ENCODE data around the gene CDC25B.

Gene CDC25B

DNA sequence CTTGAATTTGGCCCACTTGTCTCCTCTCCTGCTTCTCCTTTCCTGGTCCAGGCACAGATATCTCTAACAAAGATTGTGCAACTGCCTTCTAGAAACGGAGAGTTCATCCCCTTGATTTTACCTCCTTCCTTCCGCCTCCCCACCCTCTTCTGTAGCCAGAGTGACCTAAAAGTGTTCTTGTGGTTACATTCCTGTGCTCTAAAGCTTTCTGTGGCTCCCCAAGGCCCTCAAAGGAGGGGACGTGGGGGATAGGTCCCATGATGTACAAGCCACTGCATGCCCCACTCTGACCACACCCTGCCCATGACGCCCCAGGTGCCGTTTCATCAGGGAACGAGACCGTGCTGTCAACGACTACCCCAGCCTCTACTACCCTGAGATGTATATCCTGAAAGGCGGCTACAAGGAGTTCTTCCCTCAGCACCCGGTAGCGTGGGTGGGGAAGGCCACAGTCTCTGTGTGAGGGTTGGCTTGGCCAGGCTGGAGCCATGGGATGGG lies 8.2 kb downstream of the CDC25B start:
- DNase-seq (ENCODE audit: low read depth) = no peak

DNA sequence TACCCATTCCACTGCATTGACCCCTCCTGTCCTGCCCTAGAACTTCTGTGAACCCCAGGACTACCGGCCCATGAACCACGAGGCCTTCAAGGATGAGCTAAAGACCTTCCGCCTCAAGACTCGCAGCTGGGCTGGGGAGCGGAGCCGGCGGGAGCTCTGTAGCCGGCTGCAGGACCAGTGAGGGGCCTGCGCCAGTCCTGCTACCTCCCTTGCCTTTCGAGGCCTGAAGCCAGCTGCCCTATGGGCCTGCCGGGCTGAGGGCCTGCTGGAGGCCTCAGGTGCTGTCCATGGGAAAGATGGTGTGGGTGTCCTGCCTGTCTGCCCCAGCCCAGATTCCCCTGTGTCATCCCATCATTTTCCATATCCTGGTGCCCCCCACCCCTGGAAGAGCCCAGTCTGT lies 8.7 kb downstream of the CDC25B start:
- DNase-seq (ENCODE audit: low read depth) = no peak

GRCh38 chr20:3808544-3808943 lies 12.4 kb downstream of the CDC25B start:
- no peak for DNase-seq (ENCODE audit: low read depth)

DNA sequence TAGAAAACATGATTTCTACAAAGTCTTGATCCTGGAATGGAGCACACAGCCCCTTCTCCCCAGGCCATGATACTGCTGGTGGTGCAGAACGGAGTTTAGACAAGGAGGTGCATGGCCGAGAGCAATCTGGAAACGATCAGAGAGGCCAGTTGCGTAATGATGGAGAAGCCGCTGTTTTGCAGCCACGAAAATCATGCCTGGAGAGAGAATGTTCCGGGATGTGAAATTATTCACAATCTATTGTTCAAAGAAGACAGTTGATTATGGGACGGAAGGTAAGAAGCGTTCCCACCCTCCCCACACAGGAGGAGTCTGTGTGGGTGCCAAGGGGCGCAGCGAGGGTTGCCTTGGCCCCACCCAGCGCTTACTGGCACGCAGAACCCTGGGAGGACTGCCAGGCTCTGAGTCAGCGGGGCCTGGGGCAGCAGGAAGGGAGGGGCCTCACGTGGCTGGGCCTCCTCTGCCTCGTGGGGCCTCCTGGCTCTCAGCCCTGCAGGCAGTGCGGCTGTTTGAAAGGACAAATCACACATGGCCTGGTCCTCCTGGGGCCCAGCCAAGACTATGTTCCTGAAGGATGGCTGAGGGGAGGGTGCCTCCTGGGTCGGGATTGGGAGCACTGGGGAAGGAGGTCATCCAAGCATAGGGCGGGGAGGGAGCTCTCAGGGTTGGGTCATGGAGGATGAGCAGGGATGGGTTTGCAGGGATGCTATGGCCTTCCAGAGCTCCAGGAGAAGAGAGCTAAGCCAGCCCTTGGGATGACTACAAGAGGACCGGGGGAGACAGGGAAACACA lies 15.6 kb downstream of the CDC25B start:
- peak; percentile 88 for DNase-seq (ENCODE audit: low read depth)

GRCh38 chr20:3812259-3812681 lies 16.2 kb downstream of the CDC25B start:
- no peak for DNase-seq (ENCODE audit: low read depth)

DNA sequence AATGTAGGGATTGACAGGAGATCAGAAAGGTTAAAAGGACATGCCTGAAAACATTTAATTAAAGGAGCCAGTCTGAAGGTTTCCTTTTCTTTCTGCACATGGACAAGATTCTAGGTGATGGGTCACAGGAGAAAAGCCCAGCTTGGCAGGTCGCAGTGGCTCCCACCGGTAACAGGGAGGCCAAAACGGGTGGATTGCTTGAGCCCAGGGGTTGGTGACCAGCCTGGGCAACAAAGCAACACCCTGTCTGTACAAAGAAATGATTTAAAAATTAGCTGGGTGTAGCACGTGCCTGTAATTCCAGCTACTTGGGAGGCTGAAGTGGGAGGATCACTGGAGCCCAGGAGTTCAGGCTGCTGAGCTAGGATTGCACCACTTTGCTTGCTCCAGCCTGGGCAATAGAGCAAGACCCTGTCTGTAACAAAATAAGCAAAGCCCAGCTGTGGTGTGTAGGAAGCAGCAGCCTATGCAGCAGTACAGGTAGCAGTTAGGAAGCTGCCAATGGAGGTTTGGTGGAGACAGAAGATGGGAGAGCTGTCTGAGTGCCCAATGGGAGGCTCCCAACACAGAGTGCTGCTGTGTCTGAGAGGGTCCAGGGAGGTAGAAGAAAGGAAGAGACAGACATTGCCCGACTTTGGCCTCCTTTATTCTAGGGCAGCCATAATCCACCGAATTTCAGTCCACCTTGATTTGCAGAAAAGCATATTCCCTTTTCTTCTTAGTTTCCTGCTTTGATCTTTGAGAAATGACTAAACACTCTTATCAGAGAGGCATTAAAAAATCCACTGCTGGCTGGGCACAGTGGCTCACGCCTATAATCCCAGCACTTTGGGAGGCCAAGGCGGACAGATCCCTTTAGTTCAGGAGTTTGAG lies 17.1 kb downstream of the CDC25B start:
- DNase-seq (ENCODE audit: low read depth) = no peak

- DNase-seq (ENCODE audit: low read depth) = no peak
Observed at GRCh38 chr20:3813848-3814581, 17.9 kb downstream of the CDC25B start.

DNA sequence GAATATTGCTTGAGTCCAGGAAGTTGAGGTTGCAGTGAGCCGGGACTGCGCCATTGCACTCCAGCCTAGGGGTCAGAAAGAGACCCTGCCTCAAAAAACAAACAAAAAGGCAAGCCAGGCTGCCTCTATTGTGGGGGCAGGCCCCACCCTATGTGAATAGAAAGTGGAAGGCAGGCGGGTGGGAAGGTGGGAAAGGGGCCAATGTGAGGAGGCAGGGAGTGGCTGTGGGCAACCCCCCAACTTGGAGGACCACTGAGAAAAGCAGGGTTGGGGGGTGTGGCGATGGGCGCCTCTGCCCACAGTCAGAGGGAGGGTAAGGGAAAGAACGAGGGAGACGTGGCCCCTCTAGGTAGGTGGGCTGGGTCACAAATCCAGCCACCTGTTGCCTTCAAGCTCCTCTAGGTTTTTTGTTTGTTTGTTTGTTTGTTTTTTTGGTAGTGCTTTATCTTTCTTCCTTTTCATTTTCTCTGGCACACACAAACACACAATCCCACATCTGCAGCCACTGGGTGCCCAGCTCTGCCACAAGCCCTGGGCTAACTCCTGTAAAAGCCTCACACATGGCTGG lies 18.9 kb downstream of the CDC25B start:
- no peak for DNase-seq (ENCODE audit: low read depth)

GRCh38 chr20:3815703-3816315 lies 19.7 kb downstream of the CDC25B start:
- no peak for DNase-seq (ENCODE audit: low read depth)

DNA sequence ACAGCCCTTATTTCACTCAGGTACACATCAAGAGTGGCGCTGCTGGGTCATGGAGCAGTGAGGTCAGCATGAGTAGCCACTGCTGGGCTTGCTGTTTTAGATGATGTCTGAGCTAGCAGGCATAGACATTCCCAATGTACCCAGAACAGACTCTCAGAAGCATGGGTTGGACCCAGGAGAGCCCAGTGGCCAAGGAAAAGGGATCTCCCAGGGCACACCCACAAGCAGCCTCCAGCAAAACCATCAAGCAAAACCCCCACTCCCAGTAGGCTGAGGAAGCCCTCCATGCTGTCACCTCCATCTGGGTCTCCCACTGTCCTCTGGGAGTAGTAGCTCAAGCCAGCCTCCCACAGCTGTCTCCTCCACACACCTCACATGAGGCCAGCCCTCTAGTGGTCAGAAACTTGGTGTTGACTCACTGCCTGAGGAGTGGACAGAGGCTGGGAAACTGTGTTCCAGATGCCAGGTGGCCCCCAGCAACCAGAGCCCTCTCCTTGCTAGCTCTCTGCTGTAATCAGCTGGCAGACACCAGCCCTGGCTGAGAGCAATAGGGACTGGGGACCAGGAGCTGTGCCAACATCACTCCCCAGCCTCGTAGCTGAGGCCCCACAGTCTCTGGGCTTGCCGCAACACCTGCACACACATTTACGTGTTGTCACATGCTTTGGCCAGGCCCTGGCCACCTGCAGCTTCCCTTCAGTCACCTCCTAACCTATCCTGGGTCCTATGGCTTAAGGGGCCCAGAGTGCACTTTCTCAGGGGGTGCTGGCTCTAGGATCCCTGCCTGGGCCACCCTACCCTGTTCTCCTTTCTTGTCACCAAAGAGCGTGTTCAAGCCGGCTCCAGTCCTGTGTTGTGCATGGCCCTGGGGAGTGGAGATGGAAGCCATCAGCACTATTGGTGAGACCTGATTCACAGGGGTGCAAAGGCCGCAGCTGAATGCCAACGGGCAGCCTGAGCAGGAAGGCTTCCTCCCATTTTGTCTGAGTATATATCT lies 22.3 kb downstream of the CDC25B start:
- no peak for DNase-seq (ENCODE audit: low read depth)

DNA sequence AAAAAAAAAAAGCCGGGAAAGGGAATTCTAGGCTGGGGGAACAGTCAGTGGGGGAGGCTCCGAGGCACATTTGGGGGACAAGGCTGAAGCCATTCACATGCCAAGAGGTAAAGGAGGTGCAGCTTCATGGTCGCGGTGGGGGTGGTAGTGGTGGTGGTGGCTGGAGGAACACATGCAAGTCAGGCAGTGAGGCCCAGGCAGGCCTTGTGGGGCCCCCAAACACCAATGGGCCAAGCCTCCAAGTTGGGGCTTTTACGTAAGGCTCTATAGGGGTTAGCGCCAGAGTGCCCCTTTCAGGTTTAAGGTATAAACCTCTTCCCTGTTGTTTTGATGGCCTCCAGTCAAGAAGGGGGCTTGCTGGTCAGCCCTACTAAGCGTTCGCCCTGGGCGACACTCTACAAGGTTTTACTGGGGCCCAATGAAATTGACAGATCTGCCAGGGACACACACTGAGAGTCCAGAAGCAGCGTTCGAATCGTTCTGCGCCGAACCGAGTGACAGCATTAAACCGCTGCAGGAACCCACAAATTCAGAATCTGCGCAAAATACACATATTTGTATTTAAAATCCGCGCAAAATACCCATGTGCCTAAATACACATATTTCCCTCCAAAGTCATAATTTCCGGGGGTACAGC lies 23.4 kb downstream of the CDC25B start:
- no peak for DNase-seq (ENCODE audit: low read depth)

DNA sequence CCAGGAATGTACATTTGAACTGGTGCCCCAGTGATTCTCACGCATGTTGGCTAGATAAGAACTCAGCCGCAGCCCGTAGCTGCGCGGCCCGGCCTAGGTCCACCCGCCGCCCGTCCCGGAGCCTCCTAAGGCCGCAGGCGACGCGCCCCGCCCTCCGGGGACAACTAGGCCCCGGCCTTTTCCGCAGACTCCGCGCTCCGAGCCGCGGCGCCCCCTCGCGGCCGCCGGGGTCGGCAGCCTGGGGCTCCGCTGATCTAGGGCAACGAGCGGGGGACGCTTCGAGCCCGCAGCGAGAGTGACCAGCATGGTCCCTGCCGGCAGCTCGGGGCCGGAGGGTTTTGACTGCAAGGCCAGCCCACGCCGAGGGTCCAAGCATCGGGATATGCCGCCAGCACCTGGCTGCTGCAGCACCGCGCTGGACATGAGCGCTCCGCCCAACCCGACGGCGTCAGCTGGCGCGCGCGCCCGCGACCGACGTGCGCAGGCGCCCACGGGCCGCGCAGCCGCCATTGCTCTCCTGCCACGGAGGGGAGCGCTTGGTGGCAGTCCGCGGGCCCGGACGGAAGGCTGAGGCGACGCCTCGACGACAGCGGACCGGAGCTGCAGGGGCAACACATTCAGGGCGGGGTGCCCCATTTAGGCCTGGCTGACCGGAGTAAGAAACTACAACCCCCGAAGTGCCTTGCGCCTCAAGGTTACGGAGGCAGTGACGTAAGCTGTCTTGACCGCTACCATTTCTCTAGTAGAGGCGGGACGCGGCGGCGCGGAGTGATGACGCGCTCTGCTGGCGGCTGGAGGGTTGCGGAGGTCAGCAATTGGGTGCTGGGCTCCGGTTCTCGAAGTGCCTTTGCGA lies 24.2 kb downstream of the CDC25B start, which contains the start of gene AP5S1:
Gene AP5S1, plus strand, starts transcription at position 500 of the 853 bp plus-strand sequence. CDS start 1,571 bp downstream, outside the sequence.
- peak; percentile 86 for DNase-seq (ENCODE audit: low read depth)

DNA sequence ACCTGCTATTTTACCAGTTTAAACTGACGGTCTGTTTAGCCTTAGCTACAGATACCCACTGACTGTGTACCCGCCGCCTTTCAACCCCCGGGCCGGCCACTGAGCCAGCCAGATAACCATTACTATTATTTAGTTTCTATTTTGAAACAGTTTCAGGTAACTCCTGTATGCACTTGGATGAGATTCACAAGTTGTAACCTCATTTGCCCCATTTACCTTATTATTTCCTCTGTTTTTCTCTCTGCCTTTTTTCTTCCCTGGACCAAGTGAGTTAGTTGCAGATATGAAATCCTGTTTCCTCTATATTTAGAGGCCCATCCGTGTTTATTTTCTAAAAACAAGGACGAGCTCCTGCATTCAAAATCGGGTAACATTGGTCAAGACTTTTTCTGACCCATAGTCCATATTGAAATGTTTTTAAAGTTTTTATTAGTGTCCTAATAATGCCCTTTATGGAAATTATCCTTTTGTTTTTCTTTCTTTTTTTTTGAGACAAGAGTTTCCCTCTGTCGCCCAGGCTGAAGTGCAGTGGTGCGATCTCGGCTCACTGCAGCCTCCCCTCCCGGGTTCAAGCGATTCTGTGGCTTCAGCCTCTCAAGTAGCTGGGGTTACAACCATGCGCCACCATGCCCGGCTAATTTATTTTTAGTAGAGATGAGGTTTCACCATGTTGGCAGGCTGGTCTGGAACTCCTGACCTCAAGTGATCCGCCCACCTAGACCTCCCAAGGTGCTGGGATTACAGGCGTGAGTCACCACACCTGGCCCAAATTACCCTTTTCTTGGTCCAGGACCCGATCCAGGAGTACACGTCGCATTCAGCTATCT lies 25.0 kb downstream of the CDC25B start:
- DNase-seq (ENCODE audit: low read depth) = no peak

GRCh38 chr20:3821996-3822395 lies 25.9 kb downstream of the CDC25B start:
- no peak for DNase-seq (ENCODE audit: low read depth)

DNA sequence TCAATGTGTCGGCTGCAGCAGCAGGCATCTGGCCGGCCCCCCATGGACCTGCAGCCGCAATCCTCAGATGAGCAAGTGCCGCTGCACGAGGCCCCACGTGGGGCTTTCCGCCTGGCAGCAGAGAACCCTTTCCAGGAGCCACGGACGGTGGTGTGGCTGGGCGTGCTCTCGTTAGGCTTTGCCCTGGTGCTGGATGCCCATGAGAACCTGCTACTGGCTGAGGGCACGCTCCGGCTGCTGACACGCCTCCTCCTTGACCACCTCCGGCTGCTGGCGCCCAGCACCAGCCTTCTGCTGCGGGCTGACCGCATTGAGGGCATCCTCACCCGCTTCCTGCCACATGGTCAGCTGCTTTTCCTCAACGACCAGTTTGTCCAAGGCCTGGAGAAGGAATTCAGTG lies 27.8 kb downstream of the CDC25B start:
- DNase-seq (ENCODE audit: low read depth) = no peak

- DNase-seq (ENCODE audit: low read depth) = no peak
Observed at GRCh38 chr20:3825526-3825925, 29.4 kb downstream of the CDC25B start.

- no peak for DNase-seq (ENCODE audit: low read depth)
Observed at GRCh38 chr20:3826420-3826819, 30.3 kb downstream of the CDC25B start.

DNA sequence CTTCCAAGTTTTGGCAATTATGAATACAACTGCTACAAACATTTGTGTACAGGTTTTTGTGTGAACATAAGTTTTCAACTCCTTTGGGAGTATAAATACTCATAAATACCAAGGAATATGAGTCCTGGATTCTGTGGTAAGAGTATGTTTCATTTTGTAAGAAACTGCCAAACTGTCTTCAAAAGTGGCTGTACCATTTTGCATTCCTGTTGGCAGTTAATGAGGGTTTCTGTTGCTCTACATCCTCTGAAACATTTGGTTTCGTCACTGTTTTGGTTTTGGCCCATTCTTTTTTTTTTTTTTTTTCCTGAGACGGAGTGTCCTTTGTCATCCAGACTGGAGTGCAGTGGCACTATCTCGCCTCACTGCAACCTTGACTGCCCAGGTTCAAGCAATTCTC lies 32.7 kb downstream of the CDC25B start:
- no peak for DNase-seq (ENCODE audit: low read depth)
